Activated CD4-positive, alpha-beta T cell treated with anti-CD3 and anti-CD28 coated beads, Interleukin-2, amount 50 U/mL, for 16 hours (primary cell): ENCODE measurements around the gene MMD2.
"Not testable (repeated sequence)": the region's sequence is repeated elsewhere in the genome, so short reads cannot be mapped to it uniquely, and the experiment has no call there.

Source experiments
- DNase-seq: peaks from one replicate; pipeline ENCODE4 v3.0.0-alpha.2; 2020

Gene MMD2

GRCh38 chr7:4893188-4893587, 65.8 kb downstream of the MMD2 start:
- DNase-seq, result not testable (repeated sequence)

- not testable (repeated sequence) for DNase-seq
Measured at GRCh38 chr7:4891522-4891921, 67.5 kb downstream of the MMD2 start.

- DNase-seq, result no peak
Measured at GRCh38 chr7:4889682-4890081, 69.3 kb downstream of the MMD2 start.

DNA sequence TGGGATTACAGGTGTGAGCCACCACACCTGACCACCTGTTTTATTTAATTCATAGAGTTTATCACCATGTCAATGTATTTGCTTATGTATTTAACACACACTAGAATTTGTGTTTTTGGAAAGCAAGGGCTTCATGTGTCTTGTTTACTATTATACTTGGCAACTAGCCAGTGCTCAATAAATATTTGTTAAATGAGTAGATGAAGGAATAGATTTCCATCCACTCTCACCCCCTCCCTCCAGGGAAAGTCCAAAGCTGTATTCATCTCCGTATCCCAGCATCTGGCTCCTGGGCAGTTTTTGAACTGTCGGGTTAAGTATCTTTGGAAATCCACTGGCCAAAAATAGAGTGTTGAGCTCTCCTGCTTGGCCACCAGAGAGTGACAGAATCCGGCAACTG, 70.8 kb downstream of the MMD2 start:
- no peak for DNase-seq

DNA sequence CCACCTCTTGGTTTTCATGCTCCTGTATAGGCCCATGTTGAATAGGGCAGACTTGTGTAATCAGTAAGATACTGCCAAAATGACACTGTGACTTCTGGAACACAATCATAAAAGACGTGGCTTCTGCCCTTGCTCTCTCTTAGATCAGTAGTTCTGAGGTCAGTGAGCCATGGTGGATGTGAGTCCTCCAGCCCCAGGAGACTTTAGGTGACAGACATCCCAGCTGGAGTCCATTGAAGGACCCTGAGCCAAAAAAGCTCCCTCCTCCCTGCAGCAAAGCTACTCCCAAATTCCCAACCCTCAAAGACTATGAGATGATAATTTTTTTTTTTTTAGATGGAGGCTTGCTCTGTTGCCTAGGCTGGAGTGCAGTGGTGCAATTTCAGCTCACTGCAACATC, 72.3 kb downstream of the MMD2 start:
- no peak for DNase-seq

- DNase-seq, result no peak
Measured at GRCh38 chr7:4885317-4885807, 73.6 kb downstream of the MMD2 start.

- no peak for DNase-seq
Measured at GRCh38 chr7:4884164-4884563, 74.8 kb downstream of the MMD2 start.

DNA sequence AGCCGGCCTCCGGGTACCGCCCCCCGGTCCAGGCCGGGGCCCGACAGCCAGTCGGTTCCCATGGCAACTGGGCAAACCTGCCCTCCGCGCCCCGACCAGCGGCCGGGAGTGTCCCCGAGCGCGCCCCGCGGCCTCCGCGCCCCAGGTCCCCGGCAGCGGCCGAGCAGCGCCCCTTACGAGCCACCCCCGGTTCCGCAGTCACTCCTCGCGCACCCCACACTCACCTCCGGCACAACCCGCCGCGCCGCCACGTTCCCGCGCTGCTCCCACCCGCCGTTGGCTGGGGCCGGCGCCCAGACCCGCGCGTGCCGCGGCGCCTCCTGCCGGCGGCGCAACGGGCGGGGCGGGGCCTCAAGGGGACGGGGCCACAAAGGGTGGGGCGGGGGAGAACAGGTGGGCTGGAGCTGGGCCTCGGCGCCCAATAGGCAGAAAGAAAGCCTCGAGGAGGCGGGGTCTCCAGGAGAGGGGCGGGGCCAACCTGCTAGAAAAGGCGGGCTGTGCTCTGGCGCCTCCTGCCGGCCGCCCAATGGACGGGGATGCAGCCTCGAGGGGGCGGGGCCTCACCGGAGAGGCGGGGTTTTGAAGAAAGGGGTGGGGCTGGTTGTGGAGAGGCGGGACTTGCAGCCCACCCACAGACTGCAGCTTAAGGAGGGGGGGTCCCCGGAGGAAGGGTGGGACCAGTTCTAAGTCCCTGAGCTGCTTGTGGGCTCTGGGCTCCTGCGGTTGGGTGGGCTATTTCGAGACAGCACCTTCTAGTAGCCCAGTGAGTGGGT, 75.4 kb downstream of the MMD2 start, which contains the start of gene RADIL:
Gene RADIL (minus strand): TSS at position 345 of the 773 bp plus-strand sequence. CDS start 5,577 bp downstream, outside the sequence.
- DNase-seq, result peak; percentile 93

GRCh38 chr7:4883033-4883371, 76.0 kb downstream of the MMD2 start:
- no peak for DNase-seq

- DNase-seq, result no peak
Measured at GRCh38 chr7:4882169-4883032, 76.6 kb downstream of the MMD2 start.

- no peak for DNase-seq
Measured at GRCh38 chr7:4880218-4880617, 78.8 kb downstream of the MMD2 start.

- DNase-seq, result no peak
Measured at GRCh38 chr7:4879396-4880081, 79.4 kb downstream of the MMD2 start.

- no peak for DNase-seq
Measured at GRCh38 chr7:4878336-4879335, 80.4 kb downstream of the MMD2 start.

DNA sequence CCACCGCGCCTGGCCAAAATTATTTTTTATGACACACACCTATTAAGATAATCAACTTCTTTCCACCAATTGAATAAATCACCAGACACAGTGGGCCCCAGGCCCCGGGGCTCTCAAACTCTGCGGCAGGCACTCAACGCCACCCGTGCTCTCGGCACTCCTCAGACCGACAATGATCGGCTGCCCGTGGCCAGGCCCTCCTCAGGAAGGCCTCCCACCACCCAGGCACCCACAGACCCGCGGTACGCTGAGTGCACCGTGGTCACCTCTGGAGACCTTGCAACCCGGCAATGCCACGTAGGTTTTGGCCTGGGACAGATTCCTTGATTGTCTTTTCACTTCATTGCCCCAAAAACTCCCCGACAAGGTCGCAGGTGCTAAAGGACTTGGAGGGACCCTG, 82.4 kb downstream of the MMD2 start:
- no peak for DNase-seq

- no peak for DNase-seq
Measured at GRCh38 chr7:4875391-4875790, 83.6 kb downstream of the MMD2 start.

DNA sequence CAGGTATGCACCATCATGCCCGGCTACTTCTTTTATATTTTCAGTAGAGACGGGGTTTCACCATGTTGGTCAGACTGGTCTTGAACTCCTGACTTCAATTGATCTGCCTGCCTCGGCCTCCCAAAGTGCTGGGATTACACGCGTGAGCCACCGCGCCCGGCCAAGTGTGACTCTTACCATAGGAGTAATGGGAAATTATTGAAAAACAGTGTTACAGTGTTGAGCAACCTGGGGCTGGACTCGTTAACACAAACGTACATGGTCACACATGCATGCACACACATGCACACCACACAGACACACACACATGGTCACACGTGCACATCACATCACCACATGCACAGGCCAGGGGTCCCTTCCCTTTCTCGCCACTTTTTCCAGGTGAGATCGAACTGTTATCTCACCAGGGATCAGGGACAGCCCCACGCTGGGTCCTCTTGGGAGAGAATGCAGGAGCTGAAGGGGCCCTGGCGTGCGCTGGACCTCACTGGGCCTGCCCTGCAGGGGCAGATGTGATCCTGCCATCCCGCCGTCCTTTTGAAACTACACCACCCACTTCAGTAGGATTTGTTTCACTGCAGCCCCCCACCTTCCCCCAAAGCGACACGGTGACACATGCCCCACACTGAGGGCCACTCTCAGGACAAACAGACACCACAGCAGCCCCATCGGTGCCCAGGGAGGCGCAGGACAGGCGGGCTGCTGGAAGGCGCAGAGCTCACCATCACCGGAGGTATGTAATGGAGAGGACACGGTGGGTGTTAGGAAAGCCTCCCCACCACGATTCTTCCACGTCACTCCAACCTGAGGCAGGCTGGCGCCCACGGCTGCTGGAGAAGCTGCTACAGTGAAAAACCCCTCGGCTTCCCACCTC, 85.7 kb downstream of the MMD2 start:
- DNase-seq, result no peak

DNA sequence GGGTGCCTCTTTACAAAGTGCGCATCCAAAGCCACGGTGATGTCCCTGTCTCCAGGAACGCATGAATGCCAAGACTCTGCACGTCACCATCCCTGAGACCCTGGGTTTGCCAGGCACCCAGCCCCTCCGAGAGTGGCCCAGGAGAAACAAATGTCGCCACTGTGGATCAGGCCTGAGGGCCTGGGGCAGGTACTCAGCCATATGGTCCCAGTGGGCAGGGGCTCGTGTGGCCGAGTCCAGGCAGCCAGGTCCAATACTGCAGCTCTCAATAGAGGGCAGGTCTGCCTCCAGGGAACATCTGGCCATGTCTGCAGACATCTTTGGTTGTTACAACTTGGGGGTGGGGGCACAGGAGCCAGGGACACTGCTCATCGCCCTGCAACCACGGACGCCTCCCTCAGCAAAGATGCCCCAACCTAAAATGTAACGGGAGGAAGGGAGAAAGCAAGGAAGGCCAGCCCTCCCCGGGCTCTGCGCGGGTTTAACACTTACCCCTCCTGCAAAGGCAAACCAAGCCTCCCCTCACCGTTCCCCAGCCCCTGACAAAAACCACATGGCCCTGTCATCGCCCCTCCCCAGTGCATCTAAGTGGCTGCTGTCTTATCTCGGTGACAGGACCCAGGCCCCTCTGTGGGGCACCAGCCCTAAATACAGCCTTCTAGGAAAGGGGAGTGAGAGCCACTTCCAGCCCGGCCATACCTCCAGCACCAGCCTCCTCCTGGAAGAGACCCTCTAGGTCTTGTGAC, 86.9 kb downstream of the MMD2 start:
- no peak for DNase-seq

DNA sequence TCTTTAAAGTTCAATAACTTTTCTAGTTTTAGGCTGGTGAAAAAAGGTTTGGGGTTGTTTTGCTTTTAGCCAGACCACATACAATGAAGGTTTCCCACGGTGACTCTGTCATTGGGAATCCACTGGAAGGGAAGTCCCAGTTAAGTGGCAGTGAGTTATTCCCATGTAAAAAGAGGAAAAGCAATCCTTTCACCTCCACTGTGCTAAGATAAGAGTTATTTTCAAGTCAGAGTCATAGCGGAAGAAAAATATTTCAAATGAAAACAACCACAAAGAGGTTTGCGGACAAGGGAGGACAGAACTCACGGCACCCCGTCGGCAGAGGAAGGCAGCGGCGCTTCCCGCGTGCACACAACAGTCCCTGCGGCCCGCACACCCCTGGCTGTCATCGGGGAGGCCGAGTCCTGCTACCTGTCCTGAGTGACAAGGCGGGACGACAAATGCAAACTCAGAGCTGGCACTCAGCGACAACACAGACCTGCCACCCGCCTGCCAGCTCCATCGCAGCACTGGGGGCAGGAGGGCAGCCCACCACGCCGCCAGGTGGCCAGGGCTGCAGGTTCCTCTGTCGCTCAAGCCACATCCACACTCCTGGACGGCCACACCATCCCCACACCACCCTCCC, 87.8 kb downstream of the MMD2 start:
- DNase-seq, result no peak

GRCh38 chr7:4868493-4868892, 90.5 kb downstream of the MMD2 start:
- no peak for DNase-seq
